Measurements from ENCODE around the gene EMC7.

- TF ChIP-seq, protein P1, sequence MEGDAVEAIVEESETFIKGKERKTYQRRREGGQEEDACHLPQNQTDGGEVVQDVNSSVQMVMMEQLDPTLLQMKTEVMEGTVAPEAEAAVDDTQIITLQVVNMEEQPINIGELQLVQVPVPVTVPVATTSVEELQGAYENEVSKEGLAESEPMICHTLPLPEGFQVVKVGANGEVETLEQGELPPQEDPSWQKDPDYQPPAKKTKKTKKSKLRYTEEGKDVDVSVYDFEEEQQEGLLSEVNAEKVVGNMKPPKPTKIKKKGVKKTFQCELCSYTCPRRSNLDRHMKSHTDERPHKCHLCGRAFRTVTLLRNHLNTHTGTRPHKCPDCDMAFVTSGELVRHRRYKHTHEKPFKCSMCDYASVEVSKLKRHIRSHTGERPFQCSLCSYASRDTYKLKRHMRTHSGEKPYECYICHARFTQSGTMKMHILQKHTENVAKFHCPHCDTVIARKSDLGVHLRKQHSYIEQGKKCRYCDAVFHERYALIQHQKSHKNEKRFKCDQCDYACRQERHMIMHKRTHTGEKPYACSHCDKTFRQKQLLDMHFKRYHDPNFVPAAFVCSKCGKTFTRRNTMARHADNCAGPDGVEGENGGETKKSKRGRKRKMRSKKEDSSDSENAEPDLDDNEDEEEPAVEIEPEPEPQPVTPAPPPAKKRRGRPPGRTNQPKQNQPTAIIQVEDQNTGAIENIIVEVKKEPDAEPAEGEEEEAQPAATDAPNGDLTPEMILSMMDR (IDR thresholded peaks at IDR 0.05) = no peak
- TF ChIP-seq FOXP4 (CRISPR knock-in tag; IDR thresholded peaks at IDR 0.05) (no peak), NR2C2 (CRISPR knock-in tag; IDR thresholded peaks at IDR 0.05) (no peak), ELF4 (CRISPR knock-in tag; IDR thresholded peaks at IDR 0.05; ENCODE audit: low read depth) (no peak), FOXK1 (CRISPR knock-in tag; IDR thresholded peaks at IDR 0.05) (no peak), RELA (CRISPR knock-in tag; IDR thresholded peaks at IDR 0.05; ENCODE audit: borderline replicate concordance) (no peak), HMGXB4 (CRISPR knock-in tag; IDR thresholded peaks at IDR 0.05) (no peak), ZNF232 (CRISPR knock-in tag; IDR thresholded peaks at IDR 0.05) (no peak), ZNF416 (CRISPR knock-in tag; IDR thresholded peaks at IDR 0.05) (no peak), ZNF219 (CRISPR knock-in tag; IDR thresholded peaks at IDR 0.05; ENCODE audit: borderline replicate concordance) (no peak), ZNF281 (CRISPR knock-in tag; IDR thresholded peaks at IDR 0.05) (no peak)
- TF ChIP-seq, protein P2, sequence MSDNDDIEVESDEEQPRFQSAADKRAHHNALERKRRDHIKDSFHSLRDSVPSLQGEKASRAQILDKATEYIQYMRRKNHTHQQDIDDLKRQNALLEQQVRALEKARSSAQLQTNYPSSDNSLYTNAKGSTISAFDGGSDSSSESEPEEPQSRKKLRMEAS (CRISPR knock-in tag; IDR thresholded peaks at IDR 0.05) = no peak
- TF ChIP-seq, protein P3, sequence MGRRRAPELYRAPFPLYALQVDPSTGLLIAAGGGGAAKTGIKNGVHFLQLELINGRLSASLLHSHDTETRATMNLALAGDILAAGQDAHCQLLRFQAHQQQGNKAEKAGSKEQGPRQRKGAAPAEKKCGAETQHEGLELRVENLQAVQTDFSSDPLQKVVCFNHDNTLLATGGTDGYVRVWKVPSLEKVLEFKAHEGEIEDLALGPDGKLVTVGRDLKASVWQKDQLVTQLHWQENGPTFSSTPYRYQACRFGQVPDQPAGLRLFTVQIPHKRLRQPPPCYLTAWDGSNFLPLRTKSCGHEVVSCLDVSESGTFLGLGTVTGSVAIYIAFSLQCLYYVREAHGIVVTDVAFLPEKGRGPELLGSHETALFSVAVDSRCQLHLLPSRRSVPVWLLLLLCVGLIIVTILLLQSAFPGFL (CRISPR knock-in tag; IDR thresholded peaks at IDR 0.05; ENCODE audit: borderline replicate concordance) = no peak
Measured at GRCh38 chr15:34046471-34047145, 55.1 kb downstream of the EMC7 start.

All from WTC11 (cell line).